ENCODE measurements around the gene FAM3D. TPM values are rescaled to one million over a fixed set of nuclear protein-coding genes. Genes with fewer than 3 reads are reported as not detected.

FAM3D gene
- polyA plus RNA-seq, 3 donors, result 0.28 to 1.9 (median 0.71) TPM

DNA sequence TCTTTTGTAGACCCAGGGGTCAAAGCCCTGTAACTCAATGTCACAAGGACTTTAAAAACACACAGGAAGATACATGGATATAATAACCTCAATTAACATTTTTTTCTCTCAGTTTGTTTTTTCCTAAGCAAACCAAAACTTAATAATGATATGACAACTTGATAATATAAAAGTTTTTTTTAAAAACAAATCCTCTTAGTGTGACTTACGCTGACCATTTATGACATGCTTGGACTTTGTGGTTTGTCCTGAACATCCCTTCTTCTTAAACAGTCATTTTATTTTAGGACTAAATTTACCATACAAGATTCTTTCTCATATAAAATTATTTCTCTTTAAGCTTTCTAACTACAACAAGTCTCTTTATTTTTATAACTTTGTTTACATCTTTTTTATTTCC is 25.4 kb upstream of the FAM3D start:
- intact Hi-C loops (cut with micrococcal nuclease), result no loop called here
- TF ChIP-seq, protein P1, sequence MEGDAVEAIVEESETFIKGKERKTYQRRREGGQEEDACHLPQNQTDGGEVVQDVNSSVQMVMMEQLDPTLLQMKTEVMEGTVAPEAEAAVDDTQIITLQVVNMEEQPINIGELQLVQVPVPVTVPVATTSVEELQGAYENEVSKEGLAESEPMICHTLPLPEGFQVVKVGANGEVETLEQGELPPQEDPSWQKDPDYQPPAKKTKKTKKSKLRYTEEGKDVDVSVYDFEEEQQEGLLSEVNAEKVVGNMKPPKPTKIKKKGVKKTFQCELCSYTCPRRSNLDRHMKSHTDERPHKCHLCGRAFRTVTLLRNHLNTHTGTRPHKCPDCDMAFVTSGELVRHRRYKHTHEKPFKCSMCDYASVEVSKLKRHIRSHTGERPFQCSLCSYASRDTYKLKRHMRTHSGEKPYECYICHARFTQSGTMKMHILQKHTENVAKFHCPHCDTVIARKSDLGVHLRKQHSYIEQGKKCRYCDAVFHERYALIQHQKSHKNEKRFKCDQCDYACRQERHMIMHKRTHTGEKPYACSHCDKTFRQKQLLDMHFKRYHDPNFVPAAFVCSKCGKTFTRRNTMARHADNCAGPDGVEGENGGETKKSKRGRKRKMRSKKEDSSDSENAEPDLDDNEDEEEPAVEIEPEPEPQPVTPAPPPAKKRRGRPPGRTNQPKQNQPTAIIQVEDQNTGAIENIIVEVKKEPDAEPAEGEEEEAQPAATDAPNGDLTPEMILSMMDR (IDR thresholded peaks at IDR 0.05), result no peak
- peaks cover 22 to 28% of the 10 kb centered on the region in 2 donors for H3K9me3 ChIP-seq (replicated peaks in 1 of 2; ENCODE audit: control insufficient read depth in 1 of 2, insufficient read depth in 1 of 2, low read length in 2 of 2)
- no peaks in the 10 kb centered on the region for H3K79me2 ChIP-seq (ENCODE audit: insufficient read depth, low read length)
- no peak overlapping the region for H3K4me3 ChIP-seq (replicated peaks in 1 of 3; ENCODE audit: low read depth in 2 of 3, low read length in 3 of 3)
- no CpG with 5 or more reads among the region's 1 CpG for WGBS (ENCODE audit: insufficient coverage)
- Mint-ChIP-seq H3K4me1 (peaks cover 9% of the 10 kb centered on the region), H3K27me3 (ENCODE audit: low read depth in 3 of 3) (peaks cover 0 to 4% (median 3%) of the 10 kb centered on the region in 3 donors), H3K9me3 (peaks cover 15 to 36% (median 25%) of the 10 kb centered on the region in 7 donors), H3K36me3 (no peaks in the 10 kb centered on the region), H3K4me3 (no peak overlapping the region), H3K27ac (no peak overlapping the region)
- no peak overlapping the region for H3K9ac ChIP-seq (ENCODE audit: insufficient read depth, low read length, poor library complexity, severe bottlenecking)
- no peak overlapping the region for H2AFZ ChIP-seq (ENCODE audit: insufficient read depth, low read depth, low read length, poor library complexity, severe bottlenecking)
- no peak overlapping the region for H3K27ac ChIP-seq (ENCODE audit: low read depth in 1 of 2, low read length in 2 of 2)
- H3K4me1 ChIP-seq (ENCODE audit: control insufficient read depth in 1 of 2, insufficient read depth in 2 of 2, low read length in 2 of 2), result no peaks in the 10 kb centered on the region
- H3K4me2 ChIP-seq (replicated peaks; ENCODE audit: extremely low read depth, low read length, poor library complexity, severe bottlenecking), result no peak overlapping the region
- no peaks in the 10 kb centered on the region for H3K36me3 ChIP-seq (replicated peaks in 1 of 2; ENCODE audit: control insufficient read depth in 1 of 2, insufficient read depth in 2 of 2, low read length in 2 of 2)
- DNase-seq, result no peak
- no peaks in the 10 kb centered on the region for H3K27me3 ChIP-seq (ENCODE audit: control insufficient read depth in 2 of 2, insufficient read depth in 2 of 2, low read length in 2 of 2)
- H4K20me1 ChIP-seq (ENCODE audit: insufficient read depth, low read length), result no peaks in the 10 kb centered on the region

DNA sequence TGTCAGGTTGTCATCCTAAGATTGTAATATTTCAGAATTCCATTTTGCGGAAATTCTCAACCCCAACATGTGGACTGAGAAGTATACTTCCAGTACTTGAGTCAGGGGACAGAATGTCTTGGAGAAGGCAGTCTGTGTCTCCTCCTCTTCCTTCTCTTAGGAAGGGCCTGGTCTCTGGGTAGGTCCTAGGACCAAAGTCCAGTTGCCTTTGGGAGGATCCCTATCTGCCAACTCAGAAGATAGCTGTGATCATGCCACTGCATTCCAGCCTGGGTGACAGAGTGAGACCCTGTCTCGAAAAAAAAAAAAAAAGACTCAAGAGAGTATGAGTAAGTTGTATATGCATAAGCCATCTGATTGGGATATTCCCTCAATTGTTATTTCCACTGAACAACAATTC is 23.9 kb upstream of the FAM3D start:
- H2AFZ ChIP-seq (ENCODE audit: insufficient read depth, low read depth, low read length, poor library complexity, severe bottlenecking), result no peak overlapping the region
- H4K20me1 ChIP-seq (ENCODE audit: insufficient read depth, low read length), result no peaks in the 10 kb centered on the region
- no peak overlapping the region for H3K4me2 ChIP-seq (replicated peaks; ENCODE audit: extremely low read depth, low read length, poor library complexity, severe bottlenecking)
- H3K4me1 ChIP-seq (ENCODE audit: control insufficient read depth in 1 of 2, insufficient read depth in 2 of 2, low read length in 2 of 2), result no peaks in the 10 kb centered on the region
- no peak overlapping the region for H3K27ac ChIP-seq (ENCODE audit: low read depth in 1 of 2, low read length in 2 of 2)
- TF ChIP-seq, protein P1 (IDR thresholded peaks at IDR 0.05), result no peak
- Mint-ChIP-seq H3K36me3 (no peaks in the 10 kb centered on the region), H3K4me1 (peaks cover 9% of the 10 kb centered on the region), H3K4me3 (no peak overlapping the region), H3K9me3 (peaks cover 15 to 36% (median 25%) of the 10 kb centered on the region in 7 donors), H3K27me3 (ENCODE audit: low read depth in 3 of 3) (peaks cover 1 to 4% (median 3%) of the 10 kb centered on the region in 3 donors), H3K27ac (no peak overlapping the region)
- no peak overlapping the region for H3K4me3 ChIP-seq (replicated peaks in 1 of 3; ENCODE audit: low read depth in 2 of 3, low read length in 3 of 3)
- intact Hi-C loops (cut with micrococcal nuclease), result no loop called here
- peaks cover 22 to 28% of the 10 kb centered on the region in 2 donors for H3K9me3 ChIP-seq (replicated peaks in 1 of 2; ENCODE audit: control insufficient read depth in 1 of 2, insufficient read depth in 1 of 2, low read length in 2 of 2)
- no peaks in the 10 kb centered on the region for H3K27me3 ChIP-seq (ENCODE audit: control insufficient read depth in 2 of 2, insufficient read depth in 2 of 2, low read length in 2 of 2)
- no peaks in the 10 kb centered on the region for H3K79me2 ChIP-seq (ENCODE audit: insufficient read depth, low read length)
- whole genome bisulfite sequencing (ENCODE audit: insufficient coverage), result no CpG with 5 or more reads among the region's 2 CpGs
- no peak overlapping the region for H3K9ac ChIP-seq (ENCODE audit: insufficient read depth, low read length, poor library complexity, severe bottlenecking)
- no peaks in the 10 kb centered on the region for H3K36me3 ChIP-seq (replicated peaks in 1 of 2; ENCODE audit: control insufficient read depth in 1 of 2, insufficient read depth in 2 of 2, low read length in 2 of 2)
- no peak for DNase-seq
